CD4-positive, alpha-beta T cell treated with Interleukin-6 at 100 ng/mL for 8 hours (primary cell): ENCODE measurements around the gene LASP1NB.
A peak's percentile ranks its signal among the peaks of the same experiment; 100 is the strongest.

ENCODE experiments used
- DNase-seq: peaks from one replicate; pipeline ENCODE4 v3.0.0-alpha.2; 2020; ENCODE audit warnings: mixed read lengths, low spot score

The LASP1NB gene

GRCh38 chr17:38967290-38967738 lies 41.9 kb downstream of the LASP1NB start, which contains the start of gene FBXO47:
FBXO47 (minus strand) TSS chr17:38967403; CDS start chr17:38963025, 4,378 bp downstream.
- peak; percentile 86 for DNase-seq

GRCh38 chr17:38969281-38969680 lies 43.9 kb downstream of the LASP1NB start:
- no peak for DNase-seq

- DNase-seq: no peak
Observed at GRCh38 chr17:38970128-38970527, 44.7 kb downstream of the LASP1NB start.

DNA sequence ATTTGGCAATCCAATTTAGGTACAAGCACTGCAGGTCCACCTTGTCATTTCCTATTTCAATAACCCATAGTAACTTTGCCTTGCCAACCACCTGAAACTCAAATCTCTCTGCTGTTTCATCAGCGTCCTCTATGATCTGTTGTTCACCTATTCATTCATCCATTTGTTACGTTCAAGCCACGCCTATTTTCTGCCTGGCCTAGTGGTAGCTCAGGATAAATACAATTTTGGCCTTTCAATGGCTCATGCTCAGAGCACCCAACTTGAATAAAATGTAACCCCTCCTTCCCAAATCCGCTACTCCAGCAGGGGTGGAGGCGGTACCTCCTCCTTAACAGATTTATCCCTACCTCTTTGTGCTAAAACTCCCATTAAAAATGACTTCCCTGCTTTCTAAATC lies 45.4 kb downstream of the LASP1NB start:
- no peak for DNase-seq

DNA sequence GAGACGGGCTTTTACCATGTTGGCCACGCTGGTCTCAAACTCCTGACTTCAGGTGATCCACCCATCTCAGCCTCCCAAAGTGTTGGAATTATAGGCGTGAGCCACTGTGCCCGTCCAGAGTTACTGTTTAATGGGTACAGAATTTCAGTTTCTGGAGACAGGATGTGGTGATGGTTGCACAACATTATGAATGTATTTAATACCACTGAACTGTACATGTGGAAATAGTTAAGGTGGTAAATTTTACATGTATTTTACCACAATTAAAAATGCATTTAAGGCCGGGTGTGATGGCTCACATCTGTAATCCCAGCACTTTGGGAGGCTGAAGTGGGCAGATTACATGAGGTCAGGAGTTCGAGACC lies 50.8 kb downstream of the LASP1NB start:
- peak; percentile 12 for DNase-seq

DNA sequence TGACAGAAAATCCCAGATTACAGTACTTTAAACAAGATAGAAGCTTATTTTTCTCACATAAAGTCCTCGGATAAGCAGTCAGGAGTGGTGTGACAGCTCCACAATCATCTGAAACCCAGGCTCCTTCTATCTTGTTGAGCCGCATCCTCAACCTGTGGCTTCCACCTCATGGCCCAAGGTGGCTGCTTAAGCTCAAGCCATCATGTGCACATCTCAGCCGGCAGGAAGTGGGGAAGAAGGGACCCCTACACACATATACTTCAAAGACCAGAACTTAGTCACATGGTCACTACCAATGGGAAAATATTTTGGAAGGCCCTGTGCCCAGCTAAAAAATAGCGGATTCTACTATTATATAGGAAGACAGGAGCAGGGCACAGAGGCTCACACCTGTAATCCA lies 52.8 kb downstream of the LASP1NB start:
- DNase-seq: no peak
